ENCODE data around the gene NF1. TPM values are rescaled to one million over a fixed set of nuclear protein-coding genes. Genes with fewer than 3 reads are reported as not detected.

The NF1 gene
- polyA plus RNA-seq, 2 of the 4 experiments (the other 2 are of a cell fraction) = 15.9 to 73.2 TPM

DNA sequence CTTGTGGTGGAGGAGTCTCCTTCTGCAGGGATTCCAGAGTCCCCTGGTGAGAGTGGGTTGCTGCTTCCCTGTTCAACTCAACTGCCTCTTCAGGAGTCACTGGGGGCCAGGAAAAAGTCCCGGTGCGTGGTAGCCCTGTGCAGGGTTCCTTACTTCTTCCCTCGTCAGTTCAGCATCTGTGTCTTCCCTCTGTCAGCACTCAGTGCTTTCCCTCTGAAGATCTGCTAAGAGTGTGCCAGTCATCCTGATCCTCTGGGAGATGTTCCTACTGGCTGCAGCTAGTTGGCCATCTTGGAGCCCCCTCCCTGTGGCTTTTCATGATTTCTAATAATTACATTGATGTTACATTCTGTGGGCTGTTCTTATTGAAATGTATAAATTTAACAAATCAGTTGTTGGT, 36.5 kb downstream of the NF1 start:
- Histone ChIP-seq H3K4me1 (peaks cover 19% of the 10 kb centered on the region), H3K4me2 (no peak overlapping the region), H3K4me3 (no peak overlapping the region), H3K9me3 (no peaks in the 10 kb centered on the region), H3K27ac (0 out of 6 replicates have a peak overlapping the region, but pooled peaks of 1 of the 2 experiments have one; percentile 12)
- FAIRE-seq (no peak), DNase-seq (ENCODE audit: low read depth in 1 of 2, low spot score in 1 of 2) (no peak), ATAC-seq (peak; percentile 34 to 59; a peak in 3 of 6 replicates)
- TF ChIP-seq HOXB13 (CRISPR knock-in tag; IDR thresholded peaks at IDR 0.05; ENCODE audit: low read depth) (no peak), EP300 (IDR thresholded peaks at IDR 0.05) (no peak), CBX2 (IDR thresholded peaks at IDR 0.05; ENCODE audit: borderline replicate concordance, low read depth) (no peak), CHD2 (IDR thresholded peaks at IDR 0.05; ENCODE audit: low read length, partially characterized antibody) (no peak), HOXB5 (CRISPR knock-in tag; IDR thresholded peaks at IDR 0.05) (no peak), RARB (CRISPR knock-in tag; IDR thresholded peaks at IDR 0.05) (no peak), ZFP36 (IDR thresholded peaks at IDR 0.05; ENCODE audit: borderline replicate concordance, partially characterized antibody) (no peak), RAD21 (conservative IDR thresholded peaks at IDR 0.05 in 1 of 2, IDR thresholded peaks at IDR 0.05 in 1 of 2) (no peak)
- TF ChIP-seq, protein P1, sequence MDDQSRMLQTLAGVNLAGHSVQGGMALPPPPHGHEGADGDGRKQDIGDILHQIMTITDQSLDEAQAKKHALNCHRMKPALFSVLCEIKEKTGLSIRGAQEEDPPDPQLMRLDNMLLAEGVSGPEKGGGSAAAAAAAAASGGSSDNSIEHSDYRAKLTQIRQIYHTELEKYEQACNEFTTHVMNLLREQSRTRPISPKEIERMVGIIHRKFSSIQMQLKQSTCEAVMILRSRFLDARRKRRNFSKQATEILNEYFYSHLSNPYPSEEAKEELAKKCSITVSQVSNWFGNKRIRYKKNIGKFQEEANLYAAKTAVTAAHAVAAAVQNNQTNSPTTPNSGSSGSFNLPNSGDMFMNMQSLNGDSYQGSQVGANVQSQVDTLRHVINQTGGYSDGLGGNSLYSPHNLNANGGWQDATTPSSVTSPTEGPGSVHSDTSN (IDR thresholded peaks at IDR 0.05) = no peak
- TF ChIP-seq, protein P2, sequence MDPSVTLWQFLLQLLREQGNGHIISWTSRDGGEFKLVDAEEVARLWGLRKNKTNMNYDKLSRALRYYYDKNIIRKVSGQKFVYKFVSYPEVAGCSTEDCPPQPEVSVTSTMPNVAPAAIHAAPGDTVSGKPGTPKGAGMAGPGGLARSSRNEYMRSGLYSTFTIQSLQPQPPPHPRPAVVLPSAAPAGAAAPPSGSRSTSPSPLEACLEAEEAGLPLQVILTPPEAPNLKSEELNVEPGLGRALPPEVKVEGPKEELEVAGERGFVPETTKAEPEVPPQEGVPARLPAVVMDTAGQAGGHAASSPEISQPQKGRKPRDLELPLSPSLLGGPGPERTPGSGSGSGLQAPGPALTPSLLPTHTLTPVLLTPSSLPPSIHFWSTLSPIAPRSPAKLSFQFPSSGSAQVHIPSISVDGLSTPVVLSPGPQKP (IDR thresholded peaks at IDR 0.05; ENCODE audit: low read depth, low read length) = no peak
- 88% methylated on average over 3 of the region's 3 CpGs for WGBS (ENCODE audit: missing lambda C conversion rate)
- ChIA-PET CTCF (interaction anchor here (0.6 kb wide), 1 partner anchor 481 kb away, joined by 3 read pairs; no protein-coding TSS in a partner anchor), POLR2A (no interaction called here)

DNA sequence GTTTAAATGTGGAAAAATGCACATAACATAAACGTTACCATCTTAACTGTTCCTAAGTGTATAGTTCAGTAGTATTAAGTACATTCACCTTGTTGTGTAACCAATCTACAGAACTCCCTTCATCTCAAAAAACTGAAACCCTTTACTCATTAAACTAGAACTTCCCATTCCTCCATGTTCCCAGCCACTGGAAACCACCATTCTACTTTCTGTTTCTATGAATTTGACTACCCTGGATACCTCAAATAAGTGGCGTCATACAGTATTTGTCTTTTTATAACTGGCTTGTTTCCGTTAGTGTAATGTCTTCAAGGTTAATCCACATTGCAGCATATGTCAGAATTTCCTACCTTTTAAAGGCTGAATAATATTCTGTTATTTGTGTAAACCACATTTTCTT, 38.2 kb downstream of the NF1 start:
- ATAC-seq (no peak), DNase-seq (ENCODE audit: low read depth in 1 of 2, low spot score in 1 of 2) (no peak), FAIRE-seq (no peak)
- Histone ChIP-seq H3K4me1 (peaks cover 24% of the 10 kb centered on the region), H3K4me2 (no peak overlapping the region), H3K27ac (no peak overlapping the region), H3K9me3 (no peaks in the 10 kb centered on the region), H3K4me3 (no peak overlapping the region)
- POLR2A ChIA-PET = no interaction called here
- WGBS (ENCODE audit: missing lambda C conversion rate) = 94% methylated on average over 3 of the region's 3 CpGs
- CTCF ChIA-PET = interaction anchor here (0.6 kb wide), 1 partner anchor 19 kb away, joined by 3 read pairs; no protein-coding TSS in a partner anchor
- no peak for TF ChIP-seq RFX5 (IDR thresholded peaks at IDR 0.05)
- TF ChIP-seq EHMT2 (IDR thresholded peaks at IDR 0.05; ENCODE audit: low read depth) = no peak
- TF ChIP-seq, protein P1 (IDR thresholded peaks at IDR 0.05) = no peak
- TF ChIP-seq, protein P2 (IDR thresholded peaks at IDR 0.05; ENCODE audit: low read depth, low read length) = no peak
- TF ChIP-seq, protein P3, sequence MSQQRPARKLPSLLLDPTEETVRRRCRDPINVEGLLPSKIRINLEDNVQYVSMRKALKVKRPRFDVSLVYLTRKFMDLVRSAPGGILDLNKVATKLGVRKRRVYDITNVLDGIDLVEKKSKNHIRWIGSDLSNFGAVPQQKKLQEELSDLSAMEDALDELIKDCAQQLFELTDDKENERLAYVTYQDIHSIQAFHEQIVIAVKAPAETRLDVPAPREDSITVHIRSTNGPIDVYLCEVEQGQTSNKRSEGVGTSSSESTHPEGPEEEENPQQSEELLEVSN (IDR thresholded peaks at IDR 0.05; ENCODE audit: borderline replicate concordance, low read depth) = no peak
- TF ChIP-seq HDAC2 (IDR thresholded peaks at IDR 0.05) = no peak
- TF ChIP-seq CHD2 (IDR thresholded peaks at IDR 0.05; ENCODE audit: low read length, partially characterized antibody) = no peak
- no peak for TF ChIP-seq GATA3 (IDR thresholded peaks at IDR 0.05; ENCODE audit: borderline replicate concordance)
- TF ChIP-seq, protein P4, sequence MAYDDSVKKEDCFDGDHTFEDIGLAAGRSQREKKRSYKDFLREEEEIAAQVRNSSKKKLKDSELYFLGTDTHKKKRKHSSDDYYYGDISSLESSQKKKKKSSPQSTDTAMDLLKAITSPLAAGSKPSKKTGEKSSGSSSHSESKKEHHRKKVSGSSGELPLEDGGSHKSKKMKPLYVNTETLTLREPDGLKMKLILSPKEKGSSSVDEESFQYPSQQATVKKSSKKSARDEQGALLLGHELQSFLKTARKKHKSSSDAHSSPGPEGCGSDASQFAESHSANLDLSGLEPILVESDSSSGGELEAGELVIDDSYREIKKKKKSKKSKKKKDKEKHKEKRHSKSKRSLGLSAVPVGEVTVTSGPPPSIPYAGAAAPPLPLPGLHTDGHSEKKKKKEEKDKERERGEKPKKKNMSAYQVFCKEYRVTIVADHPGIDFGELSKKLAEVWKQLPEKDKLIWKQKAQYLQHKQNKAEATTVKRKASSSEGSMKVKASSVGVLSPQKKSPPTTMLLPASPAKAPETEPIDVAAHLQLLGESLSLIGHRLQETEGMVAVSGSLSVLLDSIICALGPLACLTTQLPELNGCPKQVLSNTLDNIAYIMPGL (CRISPR knock-in tag; IDR thresholded peaks at IDR 0.05; ENCODE audit: borderline replicate concordance) = no peak
- TF ChIP-seq HOXB5 (CRISPR knock-in tag; IDR thresholded peaks at IDR 0.05) = no peak
- TF ChIP-seq, protein P5, sequence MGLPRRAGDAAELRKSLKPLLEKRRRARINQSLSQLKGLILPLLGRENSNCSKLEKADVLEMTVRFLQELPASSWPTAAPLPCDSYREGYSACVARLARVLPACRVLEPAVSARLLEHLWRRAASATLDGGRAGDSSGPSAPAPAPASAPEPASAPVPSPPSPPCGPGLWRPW (IDR thresholded peaks at IDR 0.05) = no peak
- no peak for TF ChIP-seq RAD21 (conservative IDR thresholded peaks at IDR 0.05 in 1 of 2, IDR thresholded peaks at IDR 0.05 in 1 of 2)
- TF ChIP-seq MAFK (IDR thresholded peaks at IDR 0.05; ENCODE audit: partially characterized antibody) = no peak
- TF ChIP-seq, protein P6, sequence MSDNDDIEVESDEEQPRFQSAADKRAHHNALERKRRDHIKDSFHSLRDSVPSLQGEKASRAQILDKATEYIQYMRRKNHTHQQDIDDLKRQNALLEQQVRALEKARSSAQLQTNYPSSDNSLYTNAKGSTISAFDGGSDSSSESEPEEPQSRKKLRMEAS (IDR thresholded peaks at IDR 0.05) = no peak
- TF ChIP-seq POLR2A (IDR thresholded peaks at IDR 0.05; ENCODE audit: low read length) = no peak
